KMS-11 (cell line): ENCODE results near the gene FANK1.

Experiments
- H2AFZ ChIP-seq: fragments of 200-600 bp; sonication (generic); 2 replicates; pipeline ENCODE4 v1.6.1; 2016; ENCODE audit warnings: antibody characterized with exemption, mixed run types, low read depth
- H3K27ac ChIP-seq: fragments of 200-600 bp; sonication (generic); 2 replicates; pipeline ENCODE4 v1.6.1; 2016; ENCODE audit warnings: mild to moderate bottlenecking, mixed run types
- H3K27me3 ChIP-seq: fragments of 200-600 bp; sonication (generic); 2 replicates; pipeline ENCODE4 v1.6.1; 2017; ENCODE audit warnings: mild to moderate bottlenecking, low read depth, mixed run types, moderate library complexity; ENCODE audit not compliant: insufficient read depth
- H3K36me3 ChIP-seq: fragments of 200-600 bp; sonication (generic); 2 replicates; pipeline ENCODE4 v1.6.1; 2017; ENCODE audit warnings: mild to moderate bottlenecking, mixed run types; ENCODE audit not compliant: insufficient read depth
- H3K4me1 ChIP-seq: fragments of 200-600 bp; sonication (generic); 2 replicates; pipeline ENCODE4 v1.6.1; 2016; ENCODE audit warnings: mild to moderate bottlenecking, low read depth, mixed run types; ENCODE audit not compliant: poor library complexity, severe bottlenecking
- H3K4me2 ChIP-seq: fragments of 200-600 bp; sonication (generic); 2 replicates; pipeline ENCODE4 v1.7.0; 2016; ENCODE audit warnings: mild to moderate bottlenecking, mixed run types
- H3K4me3 ChIP-seq: fragments of 200-600 bp; sonication (generic); IDR thresholded peaks from 2 replicates; pipeline ENCODE4 v1.6.1; 2017; ENCODE audit warnings: low read depth, low read length, mixed read lengths; ENCODE audit not compliant: insufficient read depth
- H3K79me2 ChIP-seq: fragments of 200-600 bp; sonication (generic); 2 replicates; pipeline ENCODE4 v1.6.1; 2016; ENCODE audit warnings: low read depth, mixed run types; ENCODE audit not compliant: insufficient read depth
- H3K9ac ChIP-seq: fragments of 200-600 bp; sonication (generic); 2 replicates; pipeline ENCODE4 v1.6.1; 2016; ENCODE audit warnings: mild to moderate bottlenecking, mixed run types
- H4K20me1 ChIP-seq: fragments of 200-600 bp; sonication (generic); 2 replicates; pipeline ENCODE4 v1.6.1; 2016; ENCODE audit warnings: mild to moderate bottlenecking, mixed run types; ENCODE audit not compliant: insufficient read depth
- CTCF ChIP-seq: fragments of 200-600 bp; sonication (generic); conservative IDR thresholded peaks from 2 replicates; pipeline ENCODE4 v1.6.1; 2017; ENCODE audit warnings: low read depth, mild to moderate bottlenecking, antibody characterized with exemption, low read length, moderate library complexity, mixed read lengths

FANK1 gene

GRCh38 chr10:125871338-125871737, 25.0 kb upstream of the FANK1 start:
- no peak overlapping the region for H3K4me2 ChIP-seq
- no peaks in the 10 kb centered on the region for H3K4me1 ChIP-seq
- no peaks in the 10 kb centered on the region for H3K79me2 ChIP-seq
- TF ChIP-seq CTCF: no peak
- H2AFZ ChIP-seq: no peak overlapping the region
- H3K27me3 ChIP-seq: no peaks in the 10 kb centered on the region
- H3K36me3 ChIP-seq: no peaks in the 10 kb centered on the region
- H4K20me1 ChIP-seq: no peaks in the 10 kb centered on the region
- no peak overlapping the region for H3K9ac ChIP-seq
- no peak overlapping the region for H3K27ac ChIP-seq
- no peak overlapping the region for H3K4me3 ChIP-seq

DNA sequence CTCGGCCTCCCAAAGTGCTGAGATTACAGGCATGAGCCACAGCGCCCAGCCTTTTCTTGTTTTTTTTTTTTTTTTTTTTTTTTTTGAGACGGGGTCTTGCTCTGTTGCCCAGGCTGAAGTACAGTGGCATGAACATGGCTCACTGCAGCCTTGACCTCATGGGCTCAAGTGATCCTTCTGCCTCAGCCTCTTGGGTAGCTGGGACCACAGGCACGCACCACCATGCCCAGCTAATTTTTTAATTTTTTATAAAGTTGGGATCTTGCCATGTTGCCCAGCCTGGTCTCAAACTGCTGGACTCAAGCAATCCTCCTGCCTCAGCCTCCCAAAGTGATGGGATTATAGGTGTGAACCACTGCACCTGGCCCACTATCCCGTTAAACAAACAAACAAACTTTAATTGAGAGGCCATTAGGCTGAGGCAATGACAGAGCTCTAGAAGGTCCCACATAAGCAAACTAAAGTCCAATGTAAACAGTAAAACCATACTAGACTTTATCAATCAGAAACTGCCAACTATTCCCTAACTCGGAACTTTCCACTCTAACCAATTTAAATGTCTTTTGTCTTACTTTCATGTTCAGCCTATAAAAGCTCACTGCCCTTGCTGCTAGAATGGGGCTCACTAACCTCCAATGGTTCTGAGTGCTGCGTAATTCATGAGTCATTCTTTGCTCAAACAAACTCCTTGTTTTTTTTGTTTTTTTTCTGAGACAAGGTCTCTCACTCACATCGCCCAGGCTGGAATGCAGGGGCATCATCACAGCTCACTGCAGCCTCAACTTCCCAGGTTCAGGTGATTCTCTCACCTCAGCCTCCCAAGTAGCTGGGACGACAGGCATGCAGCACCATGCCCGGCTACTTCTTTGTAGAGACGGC, 17.2 kb upstream of the FANK1 start:
- Histone ChIP-seq H3K27ac (no peak overlapping the region), H3K4me2 (no peak overlapping the region)
- TF ChIP-seq CTCF: no peak

GRCh38 chr10:125880719-125881118, 15.6 kb upstream of the FANK1 start:
- H4K20me1 ChIP-seq: no peaks in the 10 kb centered on the region
- no peak overlapping the region for H3K27ac ChIP-seq
- no peaks in the 10 kb centered on the region for H3K36me3 ChIP-seq
- no peak overlapping the region for H3K9ac ChIP-seq
- H3K4me3 ChIP-seq: no peak overlapping the region
- TF ChIP-seq CTCF: no peak
- H3K27me3 ChIP-seq: no peaks in the 10 kb centered on the region
- H3K79me2 ChIP-seq: no peaks in the 10 kb centered on the region
- H2AFZ ChIP-seq: no peak overlapping the region
- no peak overlapping the region for H3K4me2 ChIP-seq
- H3K4me1 ChIP-seq: no peaks in the 10 kb centered on the region

More for the DNA sequence above, 17.2 kb upstream of the FANK1 start:
- H3K36me3 ChIP-seq: no peaks in the 10 kb centered on the region
- H3K27me3 ChIP-seq: no peaks in the 10 kb centered on the region
- H3K9ac ChIP-seq: no peak overlapping the region
- no peak overlapping the region for H2AFZ ChIP-seq
- no peaks in the 10 kb centered on the region for H3K4me1 ChIP-seq
- H3K4me3 ChIP-seq: no peak overlapping the region
- no peaks in the 10 kb centered on the region for H3K79me2 ChIP-seq
- no peaks in the 10 kb centered on the region for H4K20me1 ChIP-seq

- Histone ChIP-seq H3K27me3 (no peaks in the 10 kb centered on the region), H3K9ac (no peak within 1 kb of the TSS), H3K79me2 (no peaks in the 10 kb centered on the region), H2AFZ (no peak within 1 kb of the TSS), H3K4me2 (no peak within 1 kb of the TSS), H3K4me3 (no peak within 1 kb of the TSS), H3K36me3 (no peaks in the 10 kb centered on the region), H3K4me1 (no peaks in the 10 kb centered on the region), H4K20me1 (no peaks in the 10 kb centered on the region), H3K27ac (no peak within 1 kb of the TSS)
- no peak for TF ChIP-seq CTCF
Observed at GRCh38 chr10:125881192-125881591, 15.2 kb upstream of the FANK1 start, which contains the start of gene DHX32. Gene DHX32 (minus strand): TSS chr10:125881292. CDS start chr10:125880824, 468 bp downstream.
